Stomach (tissue), 9 donors: ENCODE results near the gene CCDC69. TPM values are rescaled to one million over a fixed set of nuclear protein-coding genes. Genes with fewer than 3 reads are reported as not detected.

Experiments
- DNase-seq, 2 donors: peaks; one replicate each; pipeline versions ENCODE4 v3.0.0 to v3.0.0-alpha.2; 2013 to 2019
- H3K27ac ChIP-seq, 5 donors: fragments of 200-600 bp in 4 of 5; sonication (generic) in 4 of 5; one replicate each; pipeline ENCODE4 v1.5.1; 2013 to 2019; ENCODE audit warnings: mild to moderate bottlenecking in 1 of 5, moderate library complexity in 1 of 5
- H3K27me3 ChIP-seq, 3 donors: fragments of 200-600 bp; sonication (generic); one replicate each; pipeline ENCODE4 v1.5.1; 2017 to 2019; ENCODE audit warnings: mixed run types in 1 of 3
- H3K36me3 ChIP-seq, 4 donors: fragments of 200-600 bp; sonication (generic); 1 replicate in 3 of 4; 2 replicates in 1 of 4; pipeline ENCODE4 v1.5.1; 2016 to 2019
- H3K4me1 ChIP-seq, 4 donors: fragments of 200-600 bp; sonication (generic); one replicate each; pipeline ENCODE4 v1.5.1; 2016 to 2019
- H3K4me3 ChIP-seq, 4 donors: fragments of 200-600 bp; sonication (generic) in 3 of 4; one replicate each; pipeline ENCODE4 v1.5.1; 2016 to 2019; ENCODE audit warnings: mild to moderate bottlenecking in 1 of 4
- H3K9me3 ChIP-seq, 4 donors: fragments of 200-600 bp; sonication (generic); one replicate each; pipeline ENCODE4 v1.5.1; 2016 to 2019
- EP300 ChIP-seq: sonication (generic); formaldehyde crosslinking; IDR thresholded peaks from one replicate; pipeline ENCODE4 v1.6.1; 2017; ENCODE audit warnings: antibody characterized with exemption
- POLR2A ChIP-seq, 4 donors: fragments of 450-650 bp; IDR thresholded peaks; one replicate each; pipeline ENCODE4 v1.6.1; 2016; ENCODE audit warnings: antibody characterized with exemption in 4 of 4, control low read depth in 2 of 4, mild to moderate bottlenecking in 1 of 4, moderate library complexity in 1 of 4
- POLR2AphosphoS5 ChIP-seq, 3 donors: sonication (generic); formaldehyde crosslinking; IDR thresholded peaks; one replicate each; pipeline ENCODE4 v1.6.1; 2016; ENCODE audit warnings: antibody characterized with exemption in 3 of 3
- WGBS, 5 donors: extraction: QIAGEN DNeasy Blood & Tissue Kit in 3 of 5; methylation state at CpG; one replicate each; pipeline versions ENCODE4 v1.1.5 to v1.1.7; 2013 to 2018; 5-methylcytosine and 5-hydroxymethylcytosine counted together
- intact Hi-C: fragments of 100-400 bp; cut with DNase I; formaldehyde crosslinking; loops from one replicate; pipeline ENCODE4 v1.15.1; 2023; ENCODE audit warnings: low total_unique reads
- polyA plus RNA-seq, 3 donors: library from polyadenylated mRNA; stranded (reverse); fragments of 200-250 nt; gene quantifications; one replicate each; pipeline ENCODE4 v1.2.3, GENCODE V29; 2013
- total RNA-seq, 5 donors: library from RNA; depleted of rRNA; stranded (reverse); fragments of >200 nt; gene quantifications; one replicate each; pipeline versions ENCODE4 v1.1.0 to v1.2.3, GENCODE V29; 2014 to 2016
- TF ChIP-seq, protein P1 (sequence below), 7 experiments: fragments of 450-650 bp in 4 of 7; fragments of 200-600 bp in 3 of 7; sonication (generic) in 3 of 7; IDR thresholded peaks; one replicate each; pipeline ENCODE4 v1.5.1; 2016 to 2019; ENCODE audit warnings: antibody characterized with exemption in 7 of 7, control low read depth in 2 of 7, mild to moderate bottlenecking in 1 of 7
- donor health status: healthy with polysubstance abuse.
- donor health status: Bipolar disorder and iron deficiency.
- donor health status: healthy.

CCDC69 gene
- total and polyA plus RNA-seq, 8 donors: 5.5 to 173 (median 31.0) TPM

DNA sequence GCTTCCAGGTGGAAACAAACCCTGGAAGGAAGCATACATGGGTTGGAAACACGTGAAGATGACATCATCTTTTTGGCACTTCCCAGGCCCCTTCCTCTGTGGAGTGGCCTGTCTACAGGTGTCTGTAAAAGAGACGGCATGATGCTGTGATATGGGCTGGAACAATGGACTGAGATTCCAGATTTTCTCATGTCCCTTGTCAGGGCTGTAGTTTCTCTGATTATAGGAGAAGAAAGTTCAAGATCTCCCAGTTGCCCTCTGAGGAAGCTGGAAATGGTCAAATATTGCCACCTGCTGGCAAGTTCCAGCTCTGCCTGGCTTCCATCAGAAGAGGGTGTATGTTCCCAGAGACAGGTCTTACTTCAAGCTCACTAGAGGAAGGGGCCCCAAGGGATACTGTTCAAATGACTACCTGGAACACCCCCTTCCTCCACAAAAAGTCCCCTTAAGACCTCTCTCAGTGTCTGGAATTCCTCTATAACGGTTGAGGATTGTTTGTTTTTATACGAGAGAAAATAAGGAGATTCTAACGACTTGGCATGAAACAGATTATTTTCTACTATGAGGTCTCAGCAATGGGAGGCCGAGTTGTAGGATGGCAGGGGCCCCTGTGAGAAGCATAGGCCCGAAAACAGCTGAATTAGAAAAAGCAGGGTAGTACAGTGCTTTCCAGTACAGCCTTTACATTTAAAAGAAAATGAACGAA lies 59.1 kb downstream of the CCDC69 start:
- intact Hi-C loops: loop anchor here (5.0 to 10.0 kb wide), 2 partner anchors 38 to 80 kb away; no protein-coding TSS in a partner anchor
- no peaks in the 10 kb centered on the region for H3K9me3 ChIP-seq

DNA sequence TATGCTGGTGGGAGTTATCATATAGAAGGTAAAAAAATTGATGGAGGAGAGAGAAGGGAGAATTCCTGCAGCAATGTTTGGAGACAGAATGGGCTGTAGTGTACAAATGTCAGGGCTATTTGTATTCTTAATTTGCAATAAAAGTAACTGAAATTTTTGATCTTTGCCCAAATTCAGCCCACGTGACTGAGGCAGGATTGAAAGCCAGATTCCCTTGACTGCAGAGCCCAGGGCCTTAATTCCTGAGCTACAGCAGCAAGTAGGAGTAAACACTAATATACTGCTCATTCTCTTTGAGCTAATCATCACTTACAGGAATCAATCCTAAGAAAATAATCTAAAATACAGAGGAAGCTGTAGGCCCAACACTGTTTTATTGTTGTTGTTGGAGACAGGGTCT lies 61.1 kb downstream of the CCDC69 start:
- intact Hi-C loops: loop anchor here (5.0 to 10.0 kb wide), 2 partner anchors 35 to 82 kb away; no protein-coding TSS in a partner anchor
- H3K4me1 ChIP-seq: peaks cover 0 to 31% (median 18%) of the 10 kb centered on the region in 4 donors
- 57 to 81% (median 70%) methylated on average over 1 of the region's 1 CpG for WGBS, 5 donors

More for the DNA sequence above, 59.1 kb downstream of the CCDC69 start:
- WGBS, 5 donors: 34 to 41% (median 37%) methylated on average over 7 to 8 of the region's 8 CpGs
- Histone ChIP-seq H3K27me3 (no peaks in the 10 kb centered on the region), H3K4me3 (no peak overlapping the region), H3K4me1 (peaks cover 0 to 20% (median 3%) of the 10 kb centered on the region in 4 donors), H3K27ac (no peak overlapping the region), H3K36me3 (no peaks in the 10 kb centered on the region)
- DNase-seq: peak; percentile 82 to 93
- no peak for TF ChIP-seq POLR2A (IDR thresholded peaks at IDR 0.05)
- TF ChIP-seq POLR2AphosphoS5 (IDR thresholded peaks at IDR 0.05): peak in 1 of 3 donors; percentile 70
- TF ChIP-seq EP300: no peak
- TF ChIP-seq, protein P1, sequence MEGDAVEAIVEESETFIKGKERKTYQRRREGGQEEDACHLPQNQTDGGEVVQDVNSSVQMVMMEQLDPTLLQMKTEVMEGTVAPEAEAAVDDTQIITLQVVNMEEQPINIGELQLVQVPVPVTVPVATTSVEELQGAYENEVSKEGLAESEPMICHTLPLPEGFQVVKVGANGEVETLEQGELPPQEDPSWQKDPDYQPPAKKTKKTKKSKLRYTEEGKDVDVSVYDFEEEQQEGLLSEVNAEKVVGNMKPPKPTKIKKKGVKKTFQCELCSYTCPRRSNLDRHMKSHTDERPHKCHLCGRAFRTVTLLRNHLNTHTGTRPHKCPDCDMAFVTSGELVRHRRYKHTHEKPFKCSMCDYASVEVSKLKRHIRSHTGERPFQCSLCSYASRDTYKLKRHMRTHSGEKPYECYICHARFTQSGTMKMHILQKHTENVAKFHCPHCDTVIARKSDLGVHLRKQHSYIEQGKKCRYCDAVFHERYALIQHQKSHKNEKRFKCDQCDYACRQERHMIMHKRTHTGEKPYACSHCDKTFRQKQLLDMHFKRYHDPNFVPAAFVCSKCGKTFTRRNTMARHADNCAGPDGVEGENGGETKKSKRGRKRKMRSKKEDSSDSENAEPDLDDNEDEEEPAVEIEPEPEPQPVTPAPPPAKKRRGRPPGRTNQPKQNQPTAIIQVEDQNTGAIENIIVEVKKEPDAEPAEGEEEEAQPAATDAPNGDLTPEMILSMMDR (IDR thresholded peaks at IDR 0.05): peak in 5 of 7 experiments; percentile 85 to 91 (median 88)

DNA sequence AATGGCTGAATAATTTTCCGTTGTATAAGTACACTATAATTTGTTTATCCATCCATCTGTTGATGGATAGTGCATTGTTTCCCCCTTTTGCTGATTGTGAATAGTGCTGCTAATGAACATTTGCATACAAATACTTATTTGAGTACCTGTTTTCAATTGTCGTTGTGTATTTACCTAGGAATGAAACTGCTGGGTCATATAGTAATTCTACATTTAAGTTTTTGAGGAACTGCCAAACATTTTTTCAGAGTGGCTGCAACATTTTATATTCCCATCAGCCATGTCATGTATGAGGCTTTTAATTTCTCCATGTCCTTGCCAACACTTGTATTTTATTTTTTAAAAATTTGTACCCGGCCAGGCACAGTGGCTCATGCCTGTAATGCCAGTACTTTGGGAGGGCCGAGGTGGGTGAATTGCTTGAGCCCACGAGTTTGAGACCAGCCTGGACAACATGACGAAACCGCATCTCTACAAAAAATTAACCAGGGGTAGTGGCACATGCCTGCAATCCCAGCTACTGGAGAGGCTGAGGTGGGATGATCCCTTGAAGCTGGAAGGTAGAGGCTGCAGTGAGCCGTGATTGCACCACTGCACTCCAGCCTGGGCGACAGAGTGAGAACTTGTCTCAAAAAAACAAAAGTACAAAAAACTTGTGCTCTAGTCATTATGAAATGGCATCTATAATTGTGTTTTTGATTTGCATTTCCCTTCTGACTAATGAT lies 64.1 kb downstream of the CCDC69 start:
- WGBS, 5 donors: 85 to 87% (median 85%) methylated on average over 9 of the region's 9 CpGs
- peaks cover 22 to 57% (median 42%) of the 10 kb centered on the region in 4 donors for H3K4me1 ChIP-seq
- H3K4me3 ChIP-seq: no peak overlapping the region
- H3K27ac ChIP-seq: no peak overlapping the region
- TF ChIP-seq EP300 (no peak), POLR2AphosphoS5 (IDR thresholded peaks at IDR 0.05) (no peak), POLR2A (IDR thresholded peaks at IDR 0.05) (no peak)
- TF ChIP-seq, protein P1 (IDR thresholded peaks at IDR 0.05): no peak
- DNase-seq: no peak
- H3K36me3 ChIP-seq: no peaks in the 10 kb centered on the region
- H3K9me3 ChIP-seq: no peaks in the 10 kb centered on the region
- intact Hi-C loops: loop anchor here (5.0 to 10.0 kb wide), 2 partner anchors 33 to 85 kb away; no protein-coding TSS in a partner anchor
- no peaks in the 10 kb centered on the region for H3K27me3 ChIP-seq

More for the DNA sequence above, 61.1 kb downstream of the CCDC69 start:
- Histone ChIP-seq H3K36me3 (no peaks in the 10 kb centered on the region), H3K27me3 (no peaks in the 10 kb centered on the region), H3K4me3 (no peak overlapping the region), H3K9me3 (no peaks in the 10 kb centered on the region), H3K27ac (peak overlapping the region in 1 of 5 donors; percentile 43)
- TF ChIP-seq POLR2A (IDR thresholded peaks at IDR 0.05) (no peak), POLR2AphosphoS5 (IDR thresholded peaks at IDR 0.05) (no peak), EP300 (no peak)
- TF ChIP-seq, protein P1 (IDR thresholded peaks at IDR 0.05): no peak
- no peak for DNase-seq

DNA sequence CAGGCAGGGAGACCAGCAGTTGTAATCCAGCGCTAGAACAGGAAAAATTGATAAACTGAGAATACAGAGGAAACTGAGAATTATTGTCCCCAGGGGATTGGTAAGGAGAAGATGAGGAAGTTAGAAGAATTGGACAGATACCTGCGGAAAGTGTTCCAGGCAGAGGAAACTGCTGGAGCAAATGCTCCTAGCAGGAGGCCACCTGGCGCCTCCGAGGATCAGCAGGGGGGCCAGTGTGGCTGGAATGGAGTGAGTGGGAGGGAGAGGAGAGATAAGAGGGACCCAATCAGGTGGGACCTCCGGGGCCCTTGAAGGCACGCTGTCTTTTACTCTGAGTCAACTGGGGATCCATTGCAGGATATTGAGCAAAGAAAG lies 65.6 kb downstream of the CCDC69 start:
- Histone ChIP-seq H3K4me3 (peak overlapping the region; percentile 75 to 90 (median 86)), H3K27ac (peak overlapping the region; percentile 79 to 94 (median 90)), H3K27me3 (no peaks in the 10 kb centered on the region), H3K36me3 (no peaks in the 10 kb centered on the region), H3K9me3 (no peaks in the 10 kb centered on the region), H3K4me1 (peaks cover 37 to 67% (median 53%) of the 10 kb centered on the region in 4 donors)
- no peak for TF ChIP-seq POLR2AphosphoS5 (IDR thresholded peaks at IDR 0.05)
- no peak for TF ChIP-seq EP300
- TF ChIP-seq, protein P1 (IDR thresholded peaks at IDR 0.05): no peak
- TF ChIP-seq POLR2A (IDR thresholded peaks at IDR 0.05): no peak
- intact Hi-C loops: no loop called here
- 6 to 14% (median 10%) methylated on average over 6 of the region's 6 CpGs for WGBS, 5 donors
- peak in 1 of 2 donors; percentile 28 for DNase-seq
